Measurements from ENCODE around the gene APBB1IP.
"Not testable (repeated sequence)": the region's sequence is repeated elsewhere in the genome, so short reads cannot be mapped to it uniquely, and the experiment has no call there.

APBB1IP gene

DNA sequence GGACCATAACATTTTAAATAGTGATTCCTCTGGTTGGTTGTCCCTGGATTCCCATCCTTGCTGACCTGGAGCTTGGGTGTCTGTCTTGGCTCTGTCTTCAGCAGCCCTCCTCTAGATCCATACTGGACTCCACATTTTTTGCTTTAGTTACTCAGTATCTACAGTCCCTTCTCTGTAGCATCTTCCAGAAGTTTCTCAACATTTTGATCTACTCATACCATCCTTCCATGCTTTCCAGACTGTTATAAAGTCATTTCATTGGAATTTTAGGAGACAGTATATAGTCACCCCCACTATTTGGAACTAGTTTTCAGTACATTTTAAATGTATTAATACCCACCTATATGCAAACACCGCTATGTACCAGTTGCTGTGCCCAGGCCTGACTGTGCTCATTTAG, 25.8 kb downstream of the APBB1IP start:
- DNase-seq (ENCODE audit: low spot score), result no peak
- TF ChIP-seq, protein P1, sequence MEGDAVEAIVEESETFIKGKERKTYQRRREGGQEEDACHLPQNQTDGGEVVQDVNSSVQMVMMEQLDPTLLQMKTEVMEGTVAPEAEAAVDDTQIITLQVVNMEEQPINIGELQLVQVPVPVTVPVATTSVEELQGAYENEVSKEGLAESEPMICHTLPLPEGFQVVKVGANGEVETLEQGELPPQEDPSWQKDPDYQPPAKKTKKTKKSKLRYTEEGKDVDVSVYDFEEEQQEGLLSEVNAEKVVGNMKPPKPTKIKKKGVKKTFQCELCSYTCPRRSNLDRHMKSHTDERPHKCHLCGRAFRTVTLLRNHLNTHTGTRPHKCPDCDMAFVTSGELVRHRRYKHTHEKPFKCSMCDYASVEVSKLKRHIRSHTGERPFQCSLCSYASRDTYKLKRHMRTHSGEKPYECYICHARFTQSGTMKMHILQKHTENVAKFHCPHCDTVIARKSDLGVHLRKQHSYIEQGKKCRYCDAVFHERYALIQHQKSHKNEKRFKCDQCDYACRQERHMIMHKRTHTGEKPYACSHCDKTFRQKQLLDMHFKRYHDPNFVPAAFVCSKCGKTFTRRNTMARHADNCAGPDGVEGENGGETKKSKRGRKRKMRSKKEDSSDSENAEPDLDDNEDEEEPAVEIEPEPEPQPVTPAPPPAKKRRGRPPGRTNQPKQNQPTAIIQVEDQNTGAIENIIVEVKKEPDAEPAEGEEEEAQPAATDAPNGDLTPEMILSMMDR (IDR thresholded peaks at IDR 0.05; ENCODE audit: extremely low read depth, insufficient read depth, missing control alignments), result no peak
- in situ Hi-C loops (cut with MboI; ENCODE audit: low pct_unique_long_range_greater_than_20kb, low sequenced_read_pairs, unreplicated experiment), result no loop called here

DNA sequence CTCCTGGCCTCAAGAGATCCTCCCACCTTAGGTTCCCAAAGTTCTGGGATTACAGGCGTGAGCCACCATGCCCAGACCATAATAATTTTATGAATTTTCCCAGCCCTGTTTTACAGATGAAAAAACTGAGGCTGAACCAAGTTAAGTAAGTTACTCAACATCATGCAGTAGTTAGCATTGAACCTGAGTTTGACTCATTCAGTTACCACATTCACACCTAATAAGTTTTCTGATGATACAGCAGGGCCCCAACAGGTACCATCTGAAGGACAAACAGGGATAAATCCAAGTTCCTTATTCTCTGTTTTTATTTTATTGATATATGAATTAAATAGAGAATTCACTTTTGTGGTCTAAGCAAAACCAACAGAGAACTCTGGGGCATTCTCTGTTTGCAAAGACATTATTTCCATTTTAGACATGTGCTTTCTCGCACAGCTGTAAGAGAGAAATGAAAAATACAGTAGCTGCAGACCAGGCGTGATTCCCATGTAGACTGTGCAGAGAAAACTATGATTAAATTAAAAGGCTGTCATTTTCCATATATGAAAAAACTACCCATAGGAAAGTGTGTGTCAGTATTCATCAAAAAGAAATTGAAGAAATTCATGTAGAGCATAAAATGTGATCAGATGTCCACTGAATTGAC, 26.6 kb downstream of the APBB1IP start:
- in situ Hi-C loops (cut with MboI; ENCODE audit: low pct_unique_long_range_greater_than_20kb, low sequenced_read_pairs, unreplicated experiment), result no loop called here
- TF ChIP-seq, protein P1 (IDR thresholded peaks at IDR 0.05; ENCODE audit: extremely low read depth, insufficient read depth, missing control alignments), result no peak
- no peak for DNase-seq (ENCODE audit: low spot score)

DNA sequence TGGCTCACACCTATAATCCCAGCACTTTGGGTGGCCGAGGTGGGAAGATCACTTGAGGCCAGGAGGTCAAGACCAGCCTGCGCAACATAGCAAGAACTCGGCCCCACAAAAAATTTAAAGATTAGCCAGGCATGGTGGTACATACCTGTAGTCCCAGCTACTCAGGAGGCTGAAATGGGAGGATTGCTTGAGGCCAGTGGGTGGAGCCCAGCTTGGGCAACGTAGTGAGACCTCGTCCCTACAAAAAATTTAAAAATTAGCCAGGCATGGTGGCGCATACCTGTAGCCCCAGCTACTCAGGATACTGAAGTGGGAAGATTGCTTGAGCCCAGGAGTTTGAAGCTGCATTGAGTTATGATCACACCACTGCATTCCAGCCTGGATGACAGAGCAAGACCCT, 28.4 kb downstream of the APBB1IP start:
- DNase-seq (ENCODE audit: low spot score); in situ Hi-C loops (cut with MboI; ENCODE audit: low pct_unique_long_range_greater_than_20kb, low sequenced_read_pairs, unreplicated experiment): not testable (repeated sequence)

DNA sequence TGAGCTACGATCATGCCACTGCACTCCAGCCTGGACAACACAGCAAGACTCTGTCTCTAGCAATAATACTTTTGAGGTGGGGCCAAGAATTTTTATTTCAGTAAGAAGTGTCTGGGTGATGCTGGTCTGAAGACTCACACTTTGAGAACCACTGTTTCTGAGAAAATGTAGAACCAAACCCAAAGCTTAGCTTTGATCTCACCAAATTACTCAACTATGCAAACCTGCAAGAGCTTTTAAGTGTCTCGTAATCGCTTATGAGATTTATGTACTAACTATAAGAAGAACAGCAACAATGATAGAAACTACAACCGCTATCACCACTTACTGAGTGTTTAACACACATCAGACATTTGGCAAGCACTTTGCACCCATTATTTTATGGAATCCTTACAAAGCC, 29.5 kb downstream of the APBB1IP start:
- DNase-seq (ENCODE audit: low spot score), result no peak
- TF ChIP-seq, protein P1 (IDR thresholded peaks at IDR 0.05; ENCODE audit: extremely low read depth, insufficient read depth, missing control alignments), result no peak
- in situ Hi-C loops (cut with MboI; ENCODE audit: low pct_unique_long_range_greater_than_20kb, low sequenced_read_pairs, unreplicated experiment), result no loop called here

DNA sequence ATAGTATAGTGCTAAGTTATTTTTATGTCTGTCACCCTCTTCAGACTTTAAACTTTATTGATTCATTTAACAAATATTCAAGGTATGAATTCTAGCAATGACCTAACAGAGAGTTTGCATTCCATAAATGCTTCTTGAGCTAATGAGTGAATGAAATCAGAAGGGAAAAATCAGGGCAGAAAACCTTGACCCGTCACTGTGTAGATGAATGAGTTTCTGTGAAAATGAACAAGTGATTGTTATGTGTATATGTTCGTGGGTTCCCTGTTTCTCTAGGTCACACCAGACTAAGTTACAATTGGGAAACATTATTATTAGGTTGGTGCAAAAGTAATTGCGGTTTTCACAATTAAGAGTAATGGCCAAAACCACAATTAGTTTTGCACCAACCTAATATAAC, 30.1 kb downstream of the APBB1IP start:
- DNase-seq (ENCODE audit: low spot score), result no peak
- in situ Hi-C loops (cut with MboI; ENCODE audit: low pct_unique_long_range_greater_than_20kb, low sequenced_read_pairs, unreplicated experiment), result no loop called here
- TF ChIP-seq, protein P1 (IDR thresholded peaks at IDR 0.05; ENCODE audit: extremely low read depth, insufficient read depth, missing control alignments), result no peak

DNA sequence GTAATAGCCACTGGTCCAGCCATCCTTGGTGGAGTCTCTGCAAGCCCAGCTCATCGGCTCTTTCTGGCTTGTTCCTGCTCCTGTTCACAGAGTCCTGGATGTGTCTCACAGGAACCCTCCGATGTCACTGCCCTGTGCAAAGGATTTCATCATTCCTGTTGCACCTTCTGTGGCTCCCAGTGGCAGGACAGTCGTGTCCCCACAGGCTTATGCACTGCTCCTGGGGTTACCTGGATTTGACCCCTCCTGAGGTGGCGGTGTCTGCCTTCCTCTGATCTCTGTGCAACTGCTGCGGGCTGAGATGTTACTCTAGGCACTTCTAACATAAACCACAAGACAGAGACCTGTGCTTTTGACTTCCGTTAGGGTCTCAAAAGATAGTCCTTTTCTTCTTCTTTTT, 30.6 kb downstream of the APBB1IP start:
- in situ Hi-C loops (cut with MboI; ENCODE audit: low pct_unique_long_range_greater_than_20kb, low sequenced_read_pairs, unreplicated experiment), result no loop called here
- no peak for DNase-seq (ENCODE audit: low spot score)
- TF ChIP-seq, protein P1 (IDR thresholded peaks at IDR 0.05; ENCODE audit: extremely low read depth, insufficient read depth, missing control alignments), result no peak

DNA sequence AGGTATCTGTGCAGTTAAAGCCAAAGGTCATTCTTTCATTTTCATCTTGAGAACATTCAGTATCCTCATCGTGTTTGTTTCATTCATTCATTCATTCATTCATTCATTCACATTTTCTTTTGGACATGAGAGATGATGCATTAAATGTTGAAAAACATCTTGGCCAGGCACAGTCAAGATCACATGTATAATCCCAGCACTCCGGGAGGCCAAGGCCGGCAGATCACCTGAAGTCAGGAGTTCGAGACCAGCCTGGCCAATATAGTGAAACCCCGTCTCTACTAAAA, 34.3 kb downstream of the APBB1IP start:
- DNase-seq (ENCODE audit: low spot score), result no peak
- TF ChIP-seq, protein P1 (IDR thresholded peaks at IDR 0.05; ENCODE audit: extremely low read depth, insufficient read depth, missing control alignments), result no peak
- in situ Hi-C loops (cut with MboI; ENCODE audit: low pct_unique_long_range_greater_than_20kb, low sequenced_read_pairs, unreplicated experiment), result no loop called here
